Progenitor cell of endocrine pancreas (in vitro differentiated cells): Measurements from ENCODE around the gene ANKRD16. TPM values are rescaled to one million over a fixed set of nuclear protein-coding genes. Genes with fewer than 3 reads are reported as not detected.
A peak's percentile ranks its signal among the peaks of the same experiment; 100 is the strongest.

Experiments
- DNase-seq: peaks from one replicate; pipeline ENCODE4 v3.0.0; 2021; ENCODE audit warnings: low spot score; ENCODE audit not compliant: unreplicated experiment
- H3K27ac Mint-ChIP-seq: 2 replicates; pipeline ENCODE4 v1.8.0; 2021; ENCODE audit warnings: mild to moderate bottlenecking, moderate library complexity, mixed read lengths
- H3K27me3 Mint-ChIP-seq: 2 replicates; pipeline ENCODE4 v1.8.0; 2021; ENCODE audit warnings: mixed read lengths
- H3K36me3 Mint-ChIP-seq: 2 replicates; pipeline ENCODE4 v1.8.0; 2022; ENCODE audit warnings: mixed read lengths; ENCODE audit not compliant: insufficient read depth
- H3K4me1 Mint-ChIP-seq: 2 replicates; pipeline ENCODE4 v1.8.0; 2021; ENCODE audit warnings: low read depth, mixed read lengths
- H3K4me3 Mint-ChIP-seq: 2 replicates; pipeline ENCODE4 v1.8.0; 2021; ENCODE audit warnings: low read depth, mild to moderate bottlenecking, moderate library complexity, mixed read lengths
- H3K9me3 Mint-ChIP-seq: 2 replicates; pipeline ENCODE4 v1.8.0; 2021; ENCODE audit warnings: low read depth, mixed read lengths
- total RNA-seq: library from RNA; stranded (reverse); gene quantifications from 2 replicates; pipeline ENCODE4 v1.2.1, GENCODE V29; 2021
- TF ChIP-seq, protein P1 (sequence below): fragments of 200-600 bp; sonication (generic); IDR thresholded peaks from one replicate; pipeline ENCODE4 v1.5.0; 2021; ENCODE audit warnings: antibody characterized with exemption, mild to moderate bottlenecking; ENCODE audit not compliant: unreplicated experiment

Gene ANKRD16
- total RNA-seq, 1 donor from 2014 or later = 18.0 TPM

DNA sequence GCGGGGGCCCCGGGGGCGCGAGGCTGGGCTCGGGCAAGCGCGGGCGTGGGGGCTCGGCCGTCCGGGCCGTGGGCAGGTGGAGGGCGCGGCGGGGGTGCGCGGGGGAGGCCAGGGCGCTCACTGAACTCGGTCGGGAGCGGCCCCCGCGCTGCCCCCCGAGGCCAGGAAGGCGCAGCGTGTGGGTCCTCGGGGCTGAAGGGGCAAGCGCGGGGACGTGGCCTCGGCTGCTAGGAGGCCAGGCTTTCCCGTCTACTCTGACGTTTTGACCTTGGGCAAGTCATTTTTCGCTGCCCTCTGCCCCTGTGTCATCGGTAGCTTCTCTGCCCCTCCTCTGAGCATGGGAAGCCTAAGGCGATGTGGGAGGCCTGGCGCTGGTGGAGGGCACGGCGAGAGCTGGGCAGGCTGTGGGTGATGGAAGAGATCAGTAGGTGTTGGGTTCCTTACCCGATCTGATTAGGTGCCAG is 791 bp upstream of the ANKRD16 start:
- TF ChIP-seq, protein P1, sequence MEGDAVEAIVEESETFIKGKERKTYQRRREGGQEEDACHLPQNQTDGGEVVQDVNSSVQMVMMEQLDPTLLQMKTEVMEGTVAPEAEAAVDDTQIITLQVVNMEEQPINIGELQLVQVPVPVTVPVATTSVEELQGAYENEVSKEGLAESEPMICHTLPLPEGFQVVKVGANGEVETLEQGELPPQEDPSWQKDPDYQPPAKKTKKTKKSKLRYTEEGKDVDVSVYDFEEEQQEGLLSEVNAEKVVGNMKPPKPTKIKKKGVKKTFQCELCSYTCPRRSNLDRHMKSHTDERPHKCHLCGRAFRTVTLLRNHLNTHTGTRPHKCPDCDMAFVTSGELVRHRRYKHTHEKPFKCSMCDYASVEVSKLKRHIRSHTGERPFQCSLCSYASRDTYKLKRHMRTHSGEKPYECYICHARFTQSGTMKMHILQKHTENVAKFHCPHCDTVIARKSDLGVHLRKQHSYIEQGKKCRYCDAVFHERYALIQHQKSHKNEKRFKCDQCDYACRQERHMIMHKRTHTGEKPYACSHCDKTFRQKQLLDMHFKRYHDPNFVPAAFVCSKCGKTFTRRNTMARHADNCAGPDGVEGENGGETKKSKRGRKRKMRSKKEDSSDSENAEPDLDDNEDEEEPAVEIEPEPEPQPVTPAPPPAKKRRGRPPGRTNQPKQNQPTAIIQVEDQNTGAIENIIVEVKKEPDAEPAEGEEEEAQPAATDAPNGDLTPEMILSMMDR = no peak
- Mint-ChIP-seq H3K9me3 (no peaks in the 10 kb centered on the region), H3K36me3 (peaks cover 11% of the 10 kb centered on the region), H3K27ac (peak overlapping the region; percentile 86), H3K4me1 (peaks cover 47% of the 10 kb centered on the region), H3K27me3 (no peaks in the 10 kb centered on the region), H3K4me3 (peak overlapping the region; percentile 91)
- DNase-seq = no peak

DNA sequence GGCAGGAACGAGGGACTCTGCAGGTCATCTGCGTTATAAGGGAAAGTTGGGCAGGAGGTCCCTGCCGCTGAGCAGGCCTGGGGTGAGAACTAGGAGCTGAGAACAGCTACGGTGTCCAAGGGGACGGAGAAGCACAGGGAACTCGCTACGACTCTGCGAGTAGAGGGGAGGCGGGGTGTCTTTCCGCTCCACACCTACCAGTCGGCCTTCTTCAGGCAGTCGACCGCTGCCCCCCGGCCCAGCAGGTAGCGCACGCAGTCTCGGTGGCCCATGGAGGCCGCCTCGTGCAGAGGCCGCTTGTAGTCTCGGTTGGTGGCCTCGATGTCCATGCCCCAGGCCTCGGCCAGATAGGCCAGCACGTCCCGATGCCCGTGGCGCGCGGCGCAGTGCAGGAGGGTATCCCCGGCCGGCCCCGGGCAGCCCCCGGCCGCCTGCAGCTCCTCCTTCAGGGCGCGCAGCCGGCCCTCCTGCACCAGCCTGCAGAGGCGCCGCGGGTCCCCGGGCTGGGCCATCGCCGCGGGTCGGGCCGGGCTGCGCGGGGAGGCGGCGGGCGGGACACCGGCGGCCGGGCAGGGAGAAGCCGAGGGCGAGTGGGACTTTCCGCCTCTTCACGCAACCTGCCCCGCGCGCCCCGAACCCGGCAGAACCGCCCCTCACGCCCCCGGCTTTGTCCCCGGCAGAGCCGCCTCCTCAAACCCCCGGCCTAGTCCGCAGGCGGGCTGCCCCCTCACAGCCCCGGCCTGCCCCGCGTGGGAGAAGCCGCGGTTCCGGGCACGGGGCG is 660 bp downstream of the ANKRD16 start:
- H3K27me3 Mint-ChIP-seq = no peaks in the 10 kb centered on the region
- TF ChIP-seq, protein P1 = no peak
- peak; percentile 39 for DNase-seq
- peaks cover 14% of the 10 kb centered on the region for H3K36me3 Mint-ChIP-seq
- H3K27ac Mint-ChIP-seq = peak overlapping the region; percentile 93
- H3K9me3 Mint-ChIP-seq = no peaks in the 10 kb centered on the region
- peaks cover 52% of the 10 kb centered on the region for H3K4me1 Mint-ChIP-seq
- peak overlapping the region; percentile 89 for H3K4me3 Mint-ChIP-seq

DNA sequence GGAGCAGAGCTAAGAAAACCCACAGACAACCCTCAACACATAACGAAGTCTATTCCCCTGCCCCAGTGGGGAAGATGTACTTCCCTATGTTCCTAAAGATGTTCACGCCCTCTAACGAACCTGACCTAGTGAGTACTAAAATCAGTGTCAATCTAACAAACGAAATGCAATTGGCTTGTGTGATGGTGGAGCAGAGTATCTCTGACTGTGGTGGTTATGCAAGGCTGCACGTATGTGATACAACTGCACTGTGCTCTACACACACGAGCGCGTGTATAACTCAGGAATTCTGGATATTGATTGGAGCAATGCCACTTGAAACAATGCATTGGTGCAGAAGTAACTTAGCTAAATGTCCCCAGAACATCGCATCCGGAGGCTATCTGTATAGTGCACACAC is 1.3 kb downstream of the ANKRD16 start:
- Mint-ChIP-seq H3K4me1 (peaks cover 50% of the 10 kb centered on the region), H3K36me3 (peaks cover 18% of the 10 kb centered on the region), H3K27ac (peak overlapping the region; percentile 93), H3K9me3 (no peaks in the 10 kb centered on the region), H3K4me3 (peak overlapping the region; percentile 89), H3K27me3 (no peaks in the 10 kb centered on the region)
- DNase-seq = no peak
- TF ChIP-seq, protein P1 = no peak

DNA sequence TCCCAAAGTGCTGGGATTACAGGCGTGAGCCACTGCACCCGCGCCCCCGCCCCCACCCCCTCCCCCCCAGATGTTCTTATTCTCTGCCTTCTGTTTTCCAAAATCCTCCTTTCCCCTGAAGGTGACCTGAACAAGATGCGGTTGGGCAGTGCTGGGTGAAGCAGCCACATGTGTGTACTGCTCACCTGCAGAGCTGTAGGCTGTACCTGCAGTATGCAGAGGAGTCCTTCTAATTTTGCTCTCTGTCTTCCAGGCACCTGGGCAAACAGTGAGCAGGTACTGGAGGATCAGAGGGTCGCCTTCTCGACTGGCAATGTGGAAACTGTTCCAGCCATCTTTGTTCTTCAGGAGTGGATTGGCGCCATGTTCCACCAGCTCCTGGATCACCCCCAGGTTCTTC is 2.1 kb downstream of the ANKRD16 start:
- Mint-ChIP-seq H3K4me1 (peaks cover 51% of the 10 kb centered on the region), H3K36me3 (peaks cover 24% of the 10 kb centered on the region), H3K4me3 (peak overlapping the region; percentile 89), H3K9me3 (no peaks in the 10 kb centered on the region), H3K27me3 (peaks cover 3% of the 10 kb centered on the region), H3K27ac (peak overlapping the region; percentile 56)
- no peak for DNase-seq
- TF ChIP-seq, protein P1 = no peak

DNA sequence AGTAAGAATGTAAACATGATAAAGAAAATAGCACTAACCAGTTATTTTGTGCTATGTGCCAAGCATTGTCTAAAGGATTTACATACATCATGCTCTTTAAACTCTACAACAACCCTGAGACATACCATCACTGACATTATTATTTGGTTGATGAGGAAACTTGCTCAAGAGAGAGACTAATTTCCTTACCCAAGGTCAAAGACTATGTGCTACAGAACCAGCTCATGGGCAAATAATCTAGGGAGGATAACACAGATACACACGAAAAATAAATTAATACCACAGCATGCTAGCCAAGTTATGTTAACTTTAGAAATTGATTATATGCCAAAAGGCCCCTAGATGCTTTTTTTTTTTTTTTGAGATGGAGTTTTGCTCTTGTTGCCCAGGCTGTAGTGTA is 2.7 kb downstream of the ANKRD16 start:
- no peaks in the 10 kb centered on the region for H3K9me3 Mint-ChIP-seq
- TF ChIP-seq, protein P1 = no peak
- H3K36me3 Mint-ChIP-seq = peaks cover 28% of the 10 kb centered on the region
- peaks cover 3% of the 10 kb centered on the region for H3K27me3 Mint-ChIP-seq
- peaks cover 46% of the 10 kb centered on the region for H3K4me1 Mint-ChIP-seq
- H3K4me3 Mint-ChIP-seq = peak overlapping the region; percentile 51
- no peak for DNase-seq
- no peak overlapping the region for H3K27ac Mint-ChIP-seq
